Adipocyte (in vitro differentiated cells): ENCODE data around the gene JUN.

Experiments used
- DNase-seq: peaks from one replicate; pipeline ENCODE4 v3.0.0-alpha.2; 2015; ENCODE audit warnings: low read depth
- H3K27me3 ChIP-seq: replicated peaks from 2 replicates; pipeline ENCODE4 v1.7.0; 2013; ENCODE audit warnings: mild to moderate bottlenecking, low read length, moderate library complexity; ENCODE audit not compliant: control insufficient read depth, insufficient read depth
- H3K36me3 ChIP-seq: 2 replicates; pipeline ENCODE4 v1.7.0; 2013; ENCODE audit warnings: low read length, mild to moderate bottlenecking, moderate library complexity; ENCODE audit not compliant: control insufficient read depth, insufficient read depth, severe bottlenecking
- H3K4me1 ChIP-seq: 2 replicates; pipeline ENCODE4 v1.7.0; 2013; ENCODE audit warnings: mild to moderate bottlenecking, low read length, moderate library complexity; ENCODE audit not compliant: control insufficient read depth, insufficient read depth
- H3K4me3 ChIP-seq: 2 replicates; pipeline ENCODE4 v1.7.0; 2013; ENCODE audit warnings: mild to moderate bottlenecking, low read length, moderate library complexity
- H3K9ac ChIP-seq: 2 replicates; pipeline ENCODE4 v1.7.0; 2013; ENCODE audit warnings: mild to moderate bottlenecking, low read length, moderate library complexity
- H3K9me3 ChIP-seq: 2 replicates; pipeline ENCODE4 v1.7.0; 2013; ENCODE audit warnings: mild to moderate bottlenecking, low read length, moderate library complexity; ENCODE audit not compliant: control insufficient read depth

The JUN gene

GRCh38 chr1:58732087-58732775 is 51.6 kb downstream of the JUN start:
- H3K9me3 ChIP-seq = no peaks in the 10 kb centered on the region
- peak; percentile 56 for DNase-seq
- H3K36me3 ChIP-seq = no peaks in the 10 kb centered on the region
- no peak overlapping the region for H3K9ac ChIP-seq
- H3K27me3 ChIP-seq = no peaks in the 10 kb centered on the region
- peaks cover 13% of the 10 kb centered on the region for H3K4me1 ChIP-seq
- H3K4me3 ChIP-seq = no peak overlapping the region
